Activated CD8-positive, alpha-beta T cell treated with anti-CD3 and anti-CD28 coated beads for 36 hours (primary cell): ENCODE measurements around the gene TMEM81. TPM values are rescaled to one million over a fixed set of nuclear protein-coding genes. Genes with fewer than 3 reads are reported as not detected.

Experiments used
- ATAC-seq: fragments of 200-7000 bp; cut with Tn5 transposase; one replicate; pipeline ENCODE4 v1.10.0; 2021; ENCODE audit warnings: mild to moderate bottlenecking, moderate library complexity
- CTCF ChIA-PET: fragments of 350-600 bp; sonication (Branson Sonifier 250); formaldehyde crosslinking; loops from one replicate; lab custom pipeline; 2021; ENCODE audit warnings: antibody characterized with exemption; lab: Charles Lee
- POLR2A ChIA-PET: fragments of 350-600 bp; sonication (Branson Sonifier 250); formaldehyde crosslinking; loops from one replicate; lab custom pipeline; 2021; ENCODE audit warnings: antibody characterized with exemption; lab: Charles Lee
- DNase-seq: peaks from one replicate; pipeline ENCODE4 v3.0.0-alpha.2; 2020
- H3K27ac Mint-ChIP-seq: one replicate; pipeline ENCODE4 v1.8.0; 2021; ENCODE audit warnings: mild to moderate bottlenecking, mixed read lengths
- H3K27me3 Mint-ChIP-seq: one replicate; pipeline ENCODE4 v1.8.0; 2021; ENCODE audit warnings: mixed read lengths
- H3K36me3 Mint-ChIP-seq: one replicate; pipeline ENCODE4 v1.8.0; 2021; ENCODE audit warnings: low read depth, mixed read lengths
- H3K4me1 Mint-ChIP-seq: one replicate; pipeline ENCODE4 v1.8.0; 2021; ENCODE audit warnings: low read depth, mixed read lengths
- H3K4me3 Mint-ChIP-seq: one replicate; pipeline ENCODE4 v1.8.0; 2021; ENCODE audit warnings: mild to moderate bottlenecking, moderate library complexity, mixed read lengths
- H3K9me3 Mint-ChIP-seq: one replicate; pipeline ENCODE4 v1.8.0; 2021; ENCODE audit warnings: mixed read lengths
- intact Hi-C: fragments of 100-400 bp; cut with micrococcal nuclease; formaldehyde crosslinking; loops from one replicate; pipeline ENCODE4 v1.10.0; 2022
- total RNA-seq, 2 experiments: library from RNA; stranded (reverse); gene quantifications; one replicate each; pipeline ENCODE4 v1.2.3, GENCODE V29; 2021
- TF ChIP-seq, protein P1 (sequence below): fragments of 200-600 bp; IDR thresholded peaks from one replicate; pipeline ENCODE4 v1.8.0; 2022; ENCODE audit warnings: antibody characterized with exemption, mild to moderate bottlenecking

Gene TMEM81
- total RNA-seq, 2 experiments from 2014 or later = 2.5 to 2.6 TPM

DNA sequence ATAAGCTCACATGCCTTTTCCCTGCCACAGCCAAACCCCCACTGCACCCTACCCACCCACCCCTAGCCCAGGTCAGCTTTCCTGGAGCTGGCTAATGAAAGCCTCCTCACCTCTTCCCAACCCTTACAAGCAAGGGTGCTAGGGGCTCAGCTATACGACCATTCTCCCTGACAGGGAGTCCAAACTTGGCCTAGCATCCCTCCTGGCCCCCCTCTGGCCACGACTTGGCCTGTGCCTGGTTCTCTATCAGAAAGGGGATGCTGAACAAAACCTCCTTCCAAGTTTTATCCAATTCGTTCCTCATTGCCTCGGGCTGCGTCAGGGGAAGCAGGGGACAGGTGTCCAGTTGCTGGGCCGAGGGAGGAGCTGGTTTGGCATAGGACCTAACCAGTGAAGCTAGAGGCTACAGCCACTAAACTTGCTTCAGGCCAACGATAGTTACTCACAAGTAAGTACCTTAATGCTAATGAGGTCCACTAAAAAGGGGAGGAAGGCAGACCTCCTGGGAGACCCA is 8.6 kb downstream of the TMEM81 start:
- H3K27ac Mint-ChIP-seq = no peak overlapping the region
- ChIA-PET POLR2A (interaction anchor here (0.5 kb wide), 1 partner anchor 60 kb away, joined by 3 read pairs; no protein-coding TSS in a partner anchor), CTCF (interaction anchor here (1.0 to 2.2 kb wide), 2 partner anchors 14 to 66 kb away, joined by 3 to 15 read pairs; no protein-coding TSS in a partner anchor)
- intact Hi-C loops = no loop called here
- no peak for DNase-seq
- ATAC-seq = no peak
- no peaks in the 10 kb centered on the region for H3K27me3 Mint-ChIP-seq
- H3K36me3 Mint-ChIP-seq = no peaks in the 10 kb centered on the region
- H3K4me1 Mint-ChIP-seq = no peaks in the 10 kb centered on the region
- H3K4me3 Mint-ChIP-seq = no peak overlapping the region
- TF ChIP-seq, protein P1, sequence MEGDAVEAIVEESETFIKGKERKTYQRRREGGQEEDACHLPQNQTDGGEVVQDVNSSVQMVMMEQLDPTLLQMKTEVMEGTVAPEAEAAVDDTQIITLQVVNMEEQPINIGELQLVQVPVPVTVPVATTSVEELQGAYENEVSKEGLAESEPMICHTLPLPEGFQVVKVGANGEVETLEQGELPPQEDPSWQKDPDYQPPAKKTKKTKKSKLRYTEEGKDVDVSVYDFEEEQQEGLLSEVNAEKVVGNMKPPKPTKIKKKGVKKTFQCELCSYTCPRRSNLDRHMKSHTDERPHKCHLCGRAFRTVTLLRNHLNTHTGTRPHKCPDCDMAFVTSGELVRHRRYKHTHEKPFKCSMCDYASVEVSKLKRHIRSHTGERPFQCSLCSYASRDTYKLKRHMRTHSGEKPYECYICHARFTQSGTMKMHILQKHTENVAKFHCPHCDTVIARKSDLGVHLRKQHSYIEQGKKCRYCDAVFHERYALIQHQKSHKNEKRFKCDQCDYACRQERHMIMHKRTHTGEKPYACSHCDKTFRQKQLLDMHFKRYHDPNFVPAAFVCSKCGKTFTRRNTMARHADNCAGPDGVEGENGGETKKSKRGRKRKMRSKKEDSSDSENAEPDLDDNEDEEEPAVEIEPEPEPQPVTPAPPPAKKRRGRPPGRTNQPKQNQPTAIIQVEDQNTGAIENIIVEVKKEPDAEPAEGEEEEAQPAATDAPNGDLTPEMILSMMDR = no peak
- no peaks in the 10 kb centered on the region for H3K9me3 Mint-ChIP-seq

DNA sequence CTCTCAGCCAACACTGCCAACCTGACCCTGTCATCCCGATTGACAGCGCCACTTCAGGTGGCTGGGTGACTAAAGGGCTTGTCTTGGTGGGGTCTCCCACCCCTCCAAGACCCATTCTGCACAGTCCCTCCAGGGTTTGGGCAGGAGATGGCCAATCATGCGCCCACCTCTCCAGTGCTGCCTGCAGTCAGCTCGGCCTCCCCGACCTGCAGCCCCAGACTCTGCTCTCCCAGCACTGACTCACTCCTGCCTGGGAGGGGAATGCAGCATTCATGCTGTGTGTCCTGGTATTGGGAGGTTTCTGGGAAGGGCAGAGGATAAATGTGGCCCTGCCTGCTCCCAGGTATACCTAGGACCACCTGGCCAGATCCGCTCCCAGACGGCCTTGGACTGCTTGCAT is 9.7 kb downstream of the TMEM81 start:
- intact Hi-C loops = no loop called here
- Mint-ChIP-seq H3K27me3 (no peaks in the 10 kb centered on the region), H3K27ac (no peak overlapping the region), H3K4me1 (no peaks in the 10 kb centered on the region), H3K4me3 (no peak overlapping the region), H3K36me3 (no peaks in the 10 kb centered on the region), H3K9me3 (no peaks in the 10 kb centered on the region)
- ChIA-PET CTCF (interaction anchor here (1.1 to 2.2 kb wide), 2 partner anchors 13 kb away, joined by 3 to 15 read pairs; no protein-coding TSS in a partner anchor), POLR2A (no interaction called here)
- TF ChIP-seq, protein P1 = no peak
- ATAC-seq = no peak
- no peak for DNase-seq

DNA sequence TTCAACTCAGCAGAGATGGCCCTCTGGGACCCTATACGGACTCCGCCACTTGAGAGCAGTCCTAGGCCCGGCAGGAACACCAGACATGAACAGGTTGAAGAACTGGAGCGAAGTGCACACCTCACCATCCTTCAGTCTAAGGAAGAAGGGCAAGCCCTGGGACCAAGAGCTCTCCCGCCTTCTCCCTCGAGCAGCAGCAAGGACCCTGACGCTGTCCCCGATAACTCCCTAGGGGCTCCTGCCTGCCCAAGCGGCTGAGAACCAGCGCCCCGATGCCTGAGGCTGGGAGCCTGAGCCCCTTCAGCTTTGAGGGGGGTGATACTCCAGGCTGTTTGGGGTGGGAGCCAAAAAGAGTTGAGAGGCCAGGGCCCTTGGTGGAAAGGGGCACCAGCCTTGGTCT is 10.2 kb downstream of the TMEM81 start:
- TF ChIP-seq, protein P1 = no peak
- intact Hi-C loops = no loop called here
- no peak overlapping the region for H3K27ac Mint-ChIP-seq
- ChIA-PET POLR2A (no interaction called here), CTCF (interaction anchor here (1.1 kb wide), 1 partner anchor 12 kb away, joined by 3 read pairs; no protein-coding TSS in a partner anchor)
- DNase-seq = no peak
- H3K9me3 Mint-ChIP-seq = no peaks in the 10 kb centered on the region
- ATAC-seq = no peak
- no peaks in the 10 kb centered on the region for H3K4me1 Mint-ChIP-seq
- no peaks in the 10 kb centered on the region for H3K27me3 Mint-ChIP-seq
- no peak overlapping the region for H3K4me3 Mint-ChIP-seq
- H3K36me3 Mint-ChIP-seq = no peaks in the 10 kb centered on the region

DNA sequence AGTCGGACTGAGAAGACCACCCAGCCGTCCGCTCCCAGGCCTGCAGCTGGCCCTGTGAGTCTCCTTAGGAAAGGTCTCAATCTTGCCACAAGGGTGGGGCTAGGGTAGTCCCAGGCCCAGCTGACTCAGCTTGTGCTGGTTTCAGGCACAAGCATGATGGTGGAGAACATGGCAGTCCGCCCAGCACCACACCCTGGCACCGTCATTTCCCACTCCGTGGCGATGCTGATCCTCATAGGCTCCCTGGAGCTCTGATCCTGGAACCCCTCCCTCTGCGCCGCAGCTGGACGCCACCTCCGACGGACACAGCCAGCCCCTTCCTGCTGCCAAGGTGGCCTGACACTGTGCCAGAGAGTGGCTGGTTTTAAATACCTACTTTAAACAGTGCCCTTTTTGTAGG is 10.7 kb downstream of the TMEM81 start:
- H3K27me3 Mint-ChIP-seq = no peaks in the 10 kb centered on the region
- no peaks in the 10 kb centered on the region for H3K36me3 Mint-ChIP-seq
- ATAC-seq (no peak), DNase-seq (no peak)
- intact Hi-C loops = no loop called here
- no peak overlapping the region for H3K27ac Mint-ChIP-seq
- ChIA-PET CTCF (interaction anchor here (1.1 kb wide), 1 partner anchor 12 kb away, joined by 3 read pairs; no protein-coding TSS in a partner anchor), POLR2A (no interaction called here)
- no peaks in the 10 kb centered on the region for H3K9me3 Mint-ChIP-seq
- H3K4me1 Mint-ChIP-seq = no peaks in the 10 kb centered on the region
- H3K4me3 Mint-ChIP-seq = no peak overlapping the region
- TF ChIP-seq, protein P1 = no peak

DNA sequence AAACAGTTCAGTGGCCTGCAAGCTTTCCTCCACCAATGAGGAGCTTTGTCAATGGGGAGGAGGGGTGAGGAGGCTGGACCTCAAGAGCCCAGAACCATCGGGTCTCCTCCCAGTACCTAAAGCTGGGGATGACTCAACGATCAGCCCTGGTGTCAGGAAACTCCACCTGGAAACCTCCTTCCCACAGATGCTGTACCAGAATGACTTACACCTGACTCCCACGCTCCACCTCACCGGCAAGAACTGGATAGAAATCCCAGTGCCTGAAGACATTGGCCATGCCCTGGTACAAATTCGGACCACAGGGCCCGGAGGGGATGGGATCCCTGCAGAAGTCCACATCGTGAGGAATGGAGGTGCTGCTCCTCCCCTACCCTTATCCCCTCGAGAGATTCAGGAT is 11.4 kb downstream of the TMEM81 start:
- ChIA-PET CTCF (interaction anchor here (2.2 kb wide), 1 partner anchor 11 kb away, joined by 17 read pairs; no protein-coding TSS in a partner anchor), POLR2A (no interaction called here)
- ATAC-seq (no peak), DNase-seq (no peak)
- TF ChIP-seq, protein P1 = no peak
- Mint-ChIP-seq H3K27ac (no peak overlapping the region), H3K4me3 (no peak overlapping the region), H3K36me3 (no peaks in the 10 kb centered on the region), H3K27me3 (no peaks in the 10 kb centered on the region), H3K4me1 (no peaks in the 10 kb centered on the region), H3K9me3 (no peaks in the 10 kb centered on the region)
- intact Hi-C loops = no loop called here
